Stomach smooth muscle (tissue), 2 donors: Measurements from ENCODE around the gene SDS.

ENCODE experiments used
- H3K27ac ChIP-seq: one replicate; pipeline ENCODE4 v1.7.0; 2013; ENCODE audit warnings: mild to moderate bottlenecking, low read length, inconsistent platforms
- H3K27me3 ChIP-seq, 2 donors: one replicate each; pipeline ENCODE4 v1.7.0; 2013; ENCODE audit warnings: low read length in 2 of 2; ENCODE audit not compliant: insufficient read depth in 2 of 2, control insufficient read depth in 1 of 2
- H3K36me3 ChIP-seq, 2 donors: one replicate each; pipeline ENCODE4 v1.7.0; 2013; ENCODE audit warnings: low read length in 2 of 2; ENCODE audit not compliant: control insufficient read depth in 2 of 2, insufficient read depth in 2 of 2
- H3K4me1 ChIP-seq: one replicate; pipeline ENCODE4 v1.7.0; 2013; ENCODE audit warnings: low read length; ENCODE audit not compliant: control insufficient read depth, insufficient read depth
- H3K4me3 ChIP-seq, 2 donors: one replicate each; pipeline ENCODE4 v1.7.0; 2013; ENCODE audit warnings: low read length in 2 of 2
- H3K9ac ChIP-seq, 2 donors: one replicate each; pipeline ENCODE4 v1.7.0; 2013; ENCODE audit warnings: low read length in 2 of 2, mild to moderate bottlenecking in 1 of 2
- H3K9me3 ChIP-seq, 2 donors: one replicate each; pipeline ENCODE4 v1.7.0; 2013; ENCODE audit warnings: low read length in 2 of 2; ENCODE audit not compliant: control insufficient read depth in 2 of 2
- donor health status: healthy.
- donor health status: Pancreatic carcinoma.

SDS gene

DNA sequence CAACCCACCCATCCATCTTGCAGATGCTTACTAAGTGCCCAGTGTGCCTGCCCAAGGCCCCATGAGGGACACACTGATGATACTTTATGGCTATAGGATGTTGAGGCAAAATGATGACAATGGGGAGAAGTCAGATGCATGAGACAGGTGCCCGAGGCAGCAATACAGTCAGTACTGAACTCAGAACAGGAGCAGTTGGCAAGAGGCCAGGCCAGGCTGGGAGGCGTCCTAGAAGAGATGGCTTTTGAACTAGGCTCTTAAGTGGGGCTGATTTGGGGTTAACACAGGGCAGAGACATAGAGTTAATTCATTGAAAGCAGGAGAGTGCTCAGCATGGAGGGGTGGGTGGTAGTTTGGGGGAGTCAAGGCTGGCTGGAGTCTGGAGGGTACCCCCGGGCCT lies 29.7 kb downstream of the SDS start:
- Histone ChIP-seq H3K9ac (no peak overlapping the region), H3K4me3 (no peak overlapping the region), H3K27ac (no peak overlapping the region), H3K36me3 (peaks cover 23 to 33% of the 10 kb centered on the region in 2 donors), H3K27me3 (no peaks in the 10 kb centered on the region), H3K4me1 (no peaks in the 10 kb centered on the region), H3K9me3 (no peaks in the 10 kb centered on the region)

DNA sequence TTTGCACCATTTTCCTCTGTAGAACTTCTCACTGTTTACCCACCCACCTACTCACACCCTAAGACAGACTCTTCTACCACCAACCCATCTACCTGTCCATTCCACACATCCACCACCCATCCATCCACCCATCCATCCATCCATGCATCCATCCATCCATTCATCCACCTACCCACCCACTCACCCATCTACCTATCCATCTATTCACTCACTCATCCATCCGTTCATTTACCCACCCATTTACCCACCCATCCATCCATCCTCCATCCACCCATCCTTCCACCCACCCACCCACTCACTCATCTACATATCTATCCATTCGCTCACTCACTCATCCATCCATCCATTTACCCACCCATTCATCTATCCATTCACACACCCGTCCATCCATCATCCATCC lies 30.2 kb downstream of the SDS start:
- H3K36me3 ChIP-seq, result peaks cover 29 to 35% of the 10 kb centered on the region in 2 donors
- H3K27me3 ChIP-seq, result no peaks in the 10 kb centered on the region
- no peaks in the 10 kb centered on the region for H3K4me1 ChIP-seq
- no peak overlapping the region for H3K4me3 ChIP-seq
- no peaks in the 10 kb centered on the region for H3K9me3 ChIP-seq
- H3K9ac ChIP-seq, result no peak overlapping the region
- no peak overlapping the region for H3K27ac ChIP-seq

DNA sequence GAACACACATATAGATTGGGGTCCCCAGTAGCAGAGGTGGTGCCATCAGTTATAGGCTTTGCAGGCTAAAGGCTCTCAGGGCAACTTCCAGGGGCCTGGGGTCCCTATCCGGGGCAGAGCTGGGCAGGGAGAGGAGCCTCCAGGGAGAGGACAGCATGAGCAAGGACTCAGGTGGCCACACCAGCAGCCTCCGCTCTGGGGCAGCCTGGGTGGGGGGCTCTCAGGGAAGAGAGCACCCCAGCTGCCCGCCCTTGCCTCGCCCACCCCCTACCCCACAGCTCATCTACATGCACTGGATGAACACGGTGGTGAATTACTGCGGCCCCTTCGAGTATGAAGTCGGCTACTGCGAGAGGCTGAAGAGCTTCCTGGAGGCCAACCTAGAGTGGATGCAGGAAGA lies 31.3 kb downstream of the SDS start:
- no peak overlapping the region for H3K9ac ChIP-seq
- H3K4me3 ChIP-seq, result no peak overlapping the region
- no peaks in the 10 kb centered on the region for H3K27me3 ChIP-seq
- peaks cover 29 to 34% of the 10 kb centered on the region in 2 donors for H3K36me3 ChIP-seq
- H3K27ac ChIP-seq, result no peak overlapping the region
- H3K4me1 ChIP-seq, result no peaks in the 10 kb centered on the region
- H3K9me3 ChIP-seq, result no peaks in the 10 kb centered on the region

DNA sequence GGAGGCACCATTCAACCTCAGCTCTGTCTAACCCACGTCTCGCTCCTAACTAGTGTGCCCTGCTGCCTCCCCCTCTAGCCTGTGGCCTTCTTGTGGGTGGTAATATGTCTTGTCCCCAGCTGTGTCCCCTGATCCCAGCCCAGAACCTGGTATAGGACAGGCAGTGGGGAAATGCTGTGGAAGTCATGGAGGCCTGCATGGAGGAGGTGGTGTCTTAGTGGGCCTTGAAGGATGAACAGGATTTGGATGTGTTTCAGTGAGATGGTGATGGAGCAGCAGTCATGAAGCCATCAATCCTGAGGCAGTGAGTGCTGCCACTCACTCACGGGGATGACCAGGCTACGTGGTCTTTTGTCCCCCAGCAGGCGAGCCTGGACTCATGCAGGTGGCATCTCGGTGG lies 31.9 kb downstream of the SDS start:
- Histone ChIP-seq H3K27ac (no peak overlapping the region), H3K36me3 (peaks cover 27 to 34% of the 10 kb centered on the region in 2 donors), H3K9me3 (no peaks in the 10 kb centered on the region), H3K4me1 (no peaks in the 10 kb centered on the region), H3K4me3 (no peak overlapping the region), H3K9ac (no peak overlapping the region), H3K27me3 (no peaks in the 10 kb centered on the region)

DNA sequence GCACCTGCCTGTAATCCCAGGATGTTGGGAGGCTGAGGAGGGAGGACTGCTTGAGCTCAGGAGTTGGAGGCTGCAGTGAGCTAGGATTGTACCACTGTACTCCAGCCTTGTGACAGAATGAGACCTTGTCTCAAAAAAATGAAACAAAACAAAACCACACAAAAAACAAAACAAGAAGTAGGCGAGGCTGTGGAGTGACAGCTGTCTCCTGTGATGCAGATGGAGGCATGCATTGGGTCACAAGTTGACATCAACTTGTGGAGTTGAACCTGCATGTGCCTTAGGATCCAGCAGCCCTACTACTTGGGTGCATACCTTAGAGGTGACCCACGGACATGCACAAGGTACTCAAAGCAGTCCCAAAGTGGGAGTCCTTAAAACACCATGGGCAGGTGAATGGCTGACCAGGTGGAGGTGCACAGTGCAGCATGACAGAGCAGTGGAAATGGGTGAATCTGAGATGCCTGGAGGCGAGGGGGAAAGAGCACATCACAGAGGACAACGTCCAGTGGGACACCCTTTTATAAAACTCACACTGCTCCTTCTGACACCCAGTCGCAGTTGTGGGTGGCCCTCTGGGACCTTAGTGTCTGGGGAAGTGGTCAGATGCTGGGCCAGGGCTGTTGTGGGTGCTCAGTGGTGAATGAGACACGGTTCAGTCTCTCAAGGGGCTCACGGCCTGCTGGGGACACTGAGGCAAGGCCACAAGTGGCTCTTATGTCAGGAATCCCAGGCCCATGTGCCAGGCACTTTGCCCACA lies 32.6 kb downstream of the SDS start:
- Histone ChIP-seq H3K4me3 (no peak overlapping the region), H3K36me3 (peaks cover 22 to 31% of the 10 kb centered on the region in 2 donors), H3K27ac (no peak overlapping the region), H3K9me3 (no peaks in the 10 kb centered on the region), H3K4me1 (no peaks in the 10 kb centered on the region), H3K9ac (no peak overlapping the region), H3K27me3 (no peaks in the 10 kb centered on the region)

DNA sequence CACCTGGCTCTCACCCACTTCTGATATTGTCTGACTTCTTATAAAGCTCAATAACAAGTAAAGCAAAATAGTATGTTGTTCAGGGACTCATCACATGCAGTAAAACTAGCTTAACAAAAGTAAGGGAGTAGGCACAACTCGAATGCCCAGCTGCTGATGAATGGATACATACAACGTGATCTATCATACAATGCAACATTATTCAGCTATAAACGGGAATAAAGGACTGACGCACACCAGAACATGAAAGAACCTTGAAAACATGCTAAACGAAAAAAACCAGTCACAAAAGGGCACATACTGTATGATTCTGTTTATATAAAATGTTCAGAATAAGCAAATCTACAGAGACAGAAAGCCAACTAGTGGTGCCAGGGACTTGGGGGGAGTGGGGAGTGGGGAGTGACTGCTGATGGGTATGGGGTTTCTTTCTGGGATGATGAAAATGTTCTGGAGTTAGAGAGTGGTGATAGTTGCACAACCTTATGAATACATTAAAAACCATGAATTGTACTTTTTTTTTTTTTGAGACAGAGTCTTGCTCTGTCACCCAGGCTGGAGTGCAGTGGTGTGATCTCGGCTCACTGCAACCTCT lies 34.2 kb downstream of the SDS start:
- peaks cover 17 to 23% of the 10 kb centered on the region in 2 donors for H3K36me3 ChIP-seq
- no peak overlapping the region for H3K4me3 ChIP-seq
- no peaks in the 10 kb centered on the region for H3K9me3 ChIP-seq
- H3K9ac ChIP-seq, result no peak overlapping the region
- no peak overlapping the region for H3K27ac ChIP-seq
- no peaks in the 10 kb centered on the region for H3K27me3 ChIP-seq
- no peaks in the 10 kb centered on the region for H3K4me1 ChIP-seq

DNA sequence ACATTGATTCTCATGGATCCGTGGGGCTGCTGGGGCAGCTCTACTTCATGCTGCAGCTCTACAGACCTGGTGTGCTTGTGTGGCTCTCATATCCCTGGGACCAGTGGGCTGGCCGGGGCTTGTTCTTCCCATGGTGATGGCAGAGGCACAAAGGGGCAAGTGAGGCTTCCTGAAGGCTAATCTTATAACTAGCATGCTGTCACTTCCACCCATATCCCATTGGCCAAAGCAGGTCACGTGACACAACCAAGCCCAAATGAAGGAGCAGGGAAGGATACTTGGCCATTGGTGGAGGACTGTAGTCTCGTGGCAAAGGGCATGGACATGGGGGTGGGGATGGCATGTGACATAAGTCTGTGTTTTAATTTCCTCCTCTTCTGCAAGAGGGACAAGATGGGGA lies 35.4 kb downstream of the SDS start:
- no peaks in the 10 kb centered on the region for H3K9me3 ChIP-seq
- H3K27me3 ChIP-seq, result no peaks in the 10 kb centered on the region
- peaks cover 11 to 18% of the 10 kb centered on the region in 2 donors for H3K36me3 ChIP-seq
- H3K9ac ChIP-seq, result no peak overlapping the region
- H3K27ac ChIP-seq, result no peak overlapping the region
- H3K4me3 ChIP-seq, result no peak overlapping the region
- no peaks in the 10 kb centered on the region for H3K4me1 ChIP-seq

DNA sequence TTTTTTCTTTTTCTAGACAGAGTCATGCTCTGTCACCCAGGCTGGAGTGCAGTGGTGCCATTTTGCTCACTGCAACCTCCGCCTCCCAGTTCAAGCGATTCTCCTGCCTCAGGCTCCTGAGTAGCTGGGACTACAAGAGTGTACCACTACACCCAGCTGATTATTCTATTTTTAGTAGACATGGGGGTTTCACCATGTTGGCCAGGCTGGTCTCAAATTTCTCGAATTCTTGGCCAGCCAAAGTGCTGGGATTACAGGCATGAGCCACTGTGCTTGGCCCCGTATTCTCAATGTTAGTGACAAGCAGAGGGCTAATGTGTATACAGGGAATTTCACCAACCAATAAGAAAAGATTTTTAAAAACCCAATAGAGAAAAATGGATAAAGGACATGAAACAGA lies 36.9 kb downstream of the SDS start:
- H3K36me3 ChIP-seq, result peaks cover 10 to 11% of the 10 kb centered on the region in 2 donors
- no peaks in the 10 kb centered on the region for H3K9me3 ChIP-seq
- H3K4me1 ChIP-seq, result no peaks in the 10 kb centered on the region
- H3K27ac ChIP-seq, result no peak overlapping the region
- no peak overlapping the region for H3K4me3 ChIP-seq
- no peaks in the 10 kb centered on the region for H3K27me3 ChIP-seq
- H3K9ac ChIP-seq, result no peak overlapping the region

DNA sequence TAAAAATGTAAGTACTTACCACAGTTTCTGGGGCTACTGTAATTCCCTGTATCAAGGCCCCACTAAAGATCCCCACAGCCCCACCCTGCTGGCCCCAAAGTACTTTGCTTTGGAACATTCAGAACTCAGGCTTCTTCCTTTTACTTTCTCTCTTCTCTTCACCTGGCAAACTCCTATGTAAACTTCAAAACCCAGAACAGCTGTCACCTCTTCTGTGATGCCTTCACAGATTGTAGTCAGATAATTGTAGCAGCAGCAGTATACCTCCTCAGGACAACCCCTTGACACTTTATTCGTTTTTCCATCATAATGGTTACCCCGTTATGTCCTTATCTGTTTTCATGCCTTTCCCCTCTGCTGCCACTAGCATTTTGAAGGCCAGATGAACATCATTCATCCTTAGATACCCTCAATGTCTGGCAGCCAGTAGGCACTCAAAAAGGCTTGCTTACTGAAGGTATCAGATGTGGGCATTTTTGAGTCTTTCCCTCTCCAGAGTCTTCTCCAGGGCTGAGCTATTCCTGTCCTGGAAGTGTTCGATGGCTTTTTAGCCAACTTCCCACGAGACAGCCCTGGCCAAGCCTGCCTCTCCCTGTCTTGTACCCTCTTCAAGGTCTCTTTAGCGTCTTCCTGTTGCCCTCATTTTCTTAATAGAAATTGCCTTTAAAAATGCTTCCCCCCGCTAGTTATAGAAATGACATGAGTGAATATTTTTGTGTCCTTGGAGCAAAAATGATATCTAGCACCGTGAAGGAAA lies 37.9 kb downstream of the SDS start:
- no peaks in the 10 kb centered on the region for H3K27me3 ChIP-seq
- H3K36me3 ChIP-seq, result peaks cover 7 to 10% of the 10 kb centered on the region in 2 donors
- H3K4me3 ChIP-seq, result no peak overlapping the region
- no peak overlapping the region for H3K9ac ChIP-seq
- no peaks in the 10 kb centered on the region for H3K4me1 ChIP-seq
- H3K9me3 ChIP-seq, result no peaks in the 10 kb centered on the region
- no peak overlapping the region for H3K27ac ChIP-seq

DNA sequence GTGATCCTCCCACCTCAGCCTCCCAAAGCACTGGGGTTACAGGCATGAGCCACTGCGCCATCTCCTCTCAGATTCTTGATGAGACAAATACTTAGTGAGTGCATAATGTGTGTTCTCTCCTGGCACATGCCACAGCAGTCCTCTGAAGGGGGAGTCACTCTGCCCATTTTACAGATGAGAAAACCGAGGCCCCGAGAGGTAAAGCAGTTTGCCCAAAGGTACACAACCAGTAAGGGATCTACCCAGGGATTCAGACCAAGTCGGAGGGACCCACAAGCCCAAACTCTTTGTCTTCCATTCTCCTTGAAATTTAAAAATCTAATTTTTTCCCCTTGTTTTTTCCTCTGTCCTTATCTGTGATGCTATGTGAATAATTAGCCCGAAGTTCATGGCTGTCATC lies 39.0 kb downstream of the SDS start:
- H3K4me1 ChIP-seq, result peaks cover 7% of the 10 kb centered on the region
- H3K27ac ChIP-seq, result no peak overlapping the region
- H3K9me3 ChIP-seq, result no peaks in the 10 kb centered on the region
- no peak overlapping the region for H3K9ac ChIP-seq
- peaks cover 4 to 7% of the 10 kb centered on the region in 2 donors for H3K36me3 ChIP-seq
- H3K27me3 ChIP-seq, result no peaks in the 10 kb centered on the region
- no peak overlapping the region for H3K4me3 ChIP-seq
